H1 (cell line): ENCODE data around the gene SERPINB1.

Source experiments
- CEBPB ChIP-seq: IDR thresholded peaks from 2 replicates; pipeline ENCODE4 v1.6.1; 2012; ENCODE audit warnings: low read depth, low read length
- CREB1 ChIP-seq: IDR thresholded peaks from 2 replicates; pipeline ENCODE4 v1.6.1; 2012; ENCODE audit warnings: inconsistent platforms
- EP300 ChIP-seq, 2 experiments: IDR thresholded peaks; 1 replicate in 1 of 2; 2 replicates in 1 of 2; pipeline ENCODE4 v1.6.1; 2011 to 2012; ENCODE audit warnings: low read depth in 2 of 2, low read length in 2 of 2, mild to moderate bottlenecking in 2 of 2, borderline replicate concordance in 1 of 2, inconsistent platforms in 1 of 2, moderate library complexity in 1 of 2
- GTF2F1 ChIP-seq: IDR thresholded peaks from 2 replicates; pipeline ENCODE4 v1.6.1; 2012; ENCODE audit warnings: low read depth, low read length, improper control_type of control experiment, borderline replicate concordance
- MAFK ChIP-seq: IDR thresholded peaks from 2 replicates; pipeline ENCODE4 v1.6.1; 2012; ENCODE audit warnings: low read depth, mild to moderate bottlenecking, improper control_type of control experiment, low read length
- NRF1 ChIP-seq: IDR thresholded peaks from 2 replicates; pipeline ENCODE4 v1.6.1; 2011; ENCODE audit warnings: mild to moderate bottlenecking, low read depth, low read length, improper control_type of control experiment
- POLR2A ChIP-seq, 2 experiments: IDR thresholded peaks; 1 replicate in 1 of 2; 2 replicates in 1 of 2; pipeline ENCODE4 v1.6.1; 2011; ENCODE audit warnings: low read depth in 2 of 2, low read length in 2 of 2, mild to moderate bottlenecking in 2 of 2; ENCODE audit errors: control extremely low read depth in 1 of 2
- RAD21 ChIP-seq, 2 experiments: IDR thresholded peaks in 1 of 2; conservative IDR thresholded peaks in 1 of 2; 2 replicates each; pipeline ENCODE4 v1.6.1; 2011; ENCODE audit warnings: low read depth in 2 of 2, low read length in 2 of 2, improper control_type of control experiment in 1 of 2, inconsistent platforms in 1 of 2, mild to moderate bottlenecking in 1 of 2, moderate library complexity in 1 of 2
- RNF2 ChIP-seq: fragments of 200-900, 300-1000 bp; sonication (generic); IDR thresholded peaks from 2 replicates; pipeline ENCODE4 v1.7.1; 2016; ENCODE audit warnings: borderline replicate concordance, low read depth, mild to moderate bottlenecking, antibody characterized with exemption, low read length; ENCODE audit not compliant: poor library complexity, severe bottlenecking; ENCODE audit errors: missing control alignments
- SIN3A ChIP-seq, 2 experiments: IDR thresholded peaks in 1 of 2; conservative IDR thresholded peaks in 1 of 2; 2 replicates each; pipeline ENCODE4 v1.6.1; 2011 to 2012; ENCODE audit warnings: low read length in 2 of 2, improper control_type of control experiment in 1 of 2, low read depth in 1 of 2, mild to moderate bottlenecking in 1 of 2
- TAF7 ChIP-seq: optimal IDR thresholded peaks from 2 replicates; pipeline ENCODE3; 2011; ENCODE audit warnings: low read depth, mild to moderate bottlenecking, inconsistent platforms, low read length, moderate library complexity, borderline replicate concordance
- TF ChIP-seq, protein P1 (sequence below), 3 experiments: IDR thresholded peaks; 1 replicate in 2 of 3; 2 replicates in 1 of 3; pipeline versions ENCODE4 v1.5.1 to v1.6.1; 2011; ENCODE audit warnings: low read length in 3 of 3, mild to moderate bottlenecking in 3 of 3, inconsistent platforms in 2 of 3, low read depth in 1 of 3, moderate library complexity in 1 of 3; ENCODE audit not compliant: insufficient read depth in 1 of 3; ENCODE audit errors: control extremely low read depth in 1 of 3
- TF ChIP-seq, protein P2 (sequence below): IDR thresholded peaks from 2 replicates; pipeline ENCODE4 v1.6.1; 2012; ENCODE audit warnings: inconsistent platforms

- TF ChIP-seq POLR2A (IDR thresholded peaks at IDR 0.05; ENCODE audit: control extremely low read depth in 1 of 2, low read depth in 2 of 2, low read length in 2 of 2), result no peak
- TF ChIP-seq, protein P1, sequence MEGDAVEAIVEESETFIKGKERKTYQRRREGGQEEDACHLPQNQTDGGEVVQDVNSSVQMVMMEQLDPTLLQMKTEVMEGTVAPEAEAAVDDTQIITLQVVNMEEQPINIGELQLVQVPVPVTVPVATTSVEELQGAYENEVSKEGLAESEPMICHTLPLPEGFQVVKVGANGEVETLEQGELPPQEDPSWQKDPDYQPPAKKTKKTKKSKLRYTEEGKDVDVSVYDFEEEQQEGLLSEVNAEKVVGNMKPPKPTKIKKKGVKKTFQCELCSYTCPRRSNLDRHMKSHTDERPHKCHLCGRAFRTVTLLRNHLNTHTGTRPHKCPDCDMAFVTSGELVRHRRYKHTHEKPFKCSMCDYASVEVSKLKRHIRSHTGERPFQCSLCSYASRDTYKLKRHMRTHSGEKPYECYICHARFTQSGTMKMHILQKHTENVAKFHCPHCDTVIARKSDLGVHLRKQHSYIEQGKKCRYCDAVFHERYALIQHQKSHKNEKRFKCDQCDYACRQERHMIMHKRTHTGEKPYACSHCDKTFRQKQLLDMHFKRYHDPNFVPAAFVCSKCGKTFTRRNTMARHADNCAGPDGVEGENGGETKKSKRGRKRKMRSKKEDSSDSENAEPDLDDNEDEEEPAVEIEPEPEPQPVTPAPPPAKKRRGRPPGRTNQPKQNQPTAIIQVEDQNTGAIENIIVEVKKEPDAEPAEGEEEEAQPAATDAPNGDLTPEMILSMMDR (IDR thresholded peaks at IDR 0.05; ENCODE audit: control extremely low read depth in 1 of 3, insufficient read depth in 1 of 3, low read depth in 1 of 3, low read length in 3 of 3), result no peak
- no peak for TF ChIP-seq MAFK
- no peak for TF ChIP-seq TAF7
- no peak for TF ChIP-seq SIN3A (conservative IDR thresholded peaks at IDR 0.05 in 1 of 2, IDR thresholded peaks at IDR 0.05 in 1 of 2; ENCODE audit: low read depth in 1 of 2, low read length in 2 of 2)
- TF ChIP-seq CREB1, result no peak
- TF ChIP-seq, protein P2, sequence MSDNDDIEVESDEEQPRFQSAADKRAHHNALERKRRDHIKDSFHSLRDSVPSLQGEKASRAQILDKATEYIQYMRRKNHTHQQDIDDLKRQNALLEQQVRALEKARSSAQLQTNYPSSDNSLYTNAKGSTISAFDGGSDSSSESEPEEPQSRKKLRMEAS, result no peak
- no peak for TF ChIP-seq RAD21 (IDR thresholded peaks at IDR 0.05 in 1 of 2, conservative IDR thresholded peaks at IDR 0.05 in 1 of 2; ENCODE audit: low read depth in 2 of 2, low read length in 2 of 2)
- no peak for TF ChIP-seq GTF2F1
- TF ChIP-seq NRF1, result no peak
- no peak for TF ChIP-seq CEBPB
- no peak for TF ChIP-seq EP300 (IDR thresholded peaks at IDR 0.05; ENCODE audit: borderline replicate concordance in 1 of 2, low read depth in 2 of 2, low read length in 2 of 2)
- TF ChIP-seq RNF2, result no peak
These were observed 44.1 kb downstream of the SERPINB1 start for GRCh38 chr6:2797564-2798031.
